A549 (cell line): ENCODE measurements around the gene KLHL35. TPM values are rescaled to one million over a fixed set of nuclear protein-coding genes. Genes with fewer than 3 reads are reported as not detected.

ENCODE experiments used
- ATAC-seq, 2 experiments: fragments of 200-7000 bp in 1 of 2; fragments of >200 bp in 1 of 2; cut with Nextera tagmentation in 1 of 2; cut with Tn5 transposase in 1 of 2; 3 replicates each; pipeline versions ENCODE4 v1.8.0 to v1.9.1; 2018 to 2020; ENCODE audit warnings: mild to moderate bottlenecking in 1 of 2, moderate library complexity in 1 of 2
- CTCF ChIA-PET: fragments of 300-600 bp; sonication (Branson Sonifier 250); formaldehyde crosslinking; extraction: SDS; loops from one replicate; lab custom pipeline; 2021; ENCODE audit warnings: antibody characterized with exemption, inconsistent platforms; lab: Yijun Ruan, JAX
- POLR2A ChIA-PET: fragments of 350-600 bp; formaldehyde crosslinking; extraction: SDS; loops from one replicate; lab custom pipeline; 2021; ENCODE audit warnings: antibody characterized with exemption, inconsistent platforms; lab: Yijun Ruan, JAX
- DNase-seq, 2 experiments: peaks; one replicate each; pipeline versions ENCODE4 v3.0.0 to v3.0.0-alpha.2; 2011 to 2016; ENCODE audit warnings: low read depth in 1 of 2, low spot score in 1 of 2
- FAIRE-seq: peaks from 2 replicates; lab custom pipeline; 2011; peaks lifted over from hg19 to GRCh38; lab: Jason Lieb, UNC
- H3K27ac ChIP-seq, 2 experiments: fragments of >200 bp; sonication (Bioruptor Twin); formaldehyde crosslinking; 3 replicates each; pipeline ENCODE4 v1.5.1; 2016 to 2017
- H3K4me1 ChIP-seq: fragments of >200 bp; sonication (Bioruptor Twin); formaldehyde crosslinking; 3 replicates; pipeline ENCODE4 v1.6.1; 2016
- H3K4me2 ChIP-seq: fragments of >200 bp; sonication (Bioruptor Twin); formaldehyde crosslinking; 3 replicates; pipeline ENCODE4 v1.6.1; 2016
- H3K4me3 ChIP-seq: fragments of >200 bp; sonication (Bioruptor Twin); formaldehyde crosslinking; 3 replicates; pipeline ENCODE4 v1.5.1; 2016
- H3K9me3 ChIP-seq: fragments of >200 bp; sonication (Bioruptor Twin); formaldehyde crosslinking; 3 replicates; pipeline ENCODE4 v1.6.1; 2016
- CEBPB ChIP-seq, 2 experiments: fragments of >200 bp in 1 of 2; sonication (Bioruptor Twin) in 1 of 2; formaldehyde crosslinking in 1 of 2; IDR thresholded peaks; 2 replicates each; pipeline ENCODE4 v1.6.1; 2012 to 2016
- CHD2 ChIP-seq: fragments of 150-350 bp; IDR thresholded peaks from 2 replicates; pipeline ENCODE4 v1.6.1; 2014; ENCODE audit warnings: low read length; ENCODE audit not compliant: partially characterized antibody
- CTCF ChIP-seq: fragments of >200 bp; sonication (Bioruptor Twin); formaldehyde crosslinking; IDR thresholded peaks from 3 replicates; pipeline ENCODE4 v1.5.1; 2016
- ELK1 ChIP-seq: fragments of 150-350 bp; IDR thresholded peaks from 2 replicates; pipeline ENCODE4 v1.6.1; 2014; ENCODE audit warnings: low read depth, mild to moderate bottlenecking, low read length
- ESRRA ChIP-seq: fragments of 150-350 bp; IDR thresholded peaks from 2 replicates; pipeline ENCODE4 v1.6.1; 2014; ENCODE audit warnings: mild to moderate bottlenecking, low read length, borderline replicate concordance
- HES2 ChIP-seq: fragments of >200 bp; sonication (Bioruptor Twin); formaldehyde crosslinking; IDR thresholded peaks from 2 replicates; pipeline ENCODE4 v1.6.1; 2016
- HMGXB4 ChIP-seq: fragments of 250-450 bp; sonication (Bioruptor Pico); IDR thresholded peaks from 2 replicates; pipeline ENCODE4 v1.5.0; 2021; ENCODE audit warnings: mild to moderate bottlenecking, moderate library complexity, borderline replicate concordance
- HOXA7 ChIP-seq: fragments of 250-450 bp; sonication (Bioruptor Pico); IDR thresholded peaks from 2 replicates; pipeline ENCODE4 v1.5.0; 2020; ENCODE audit warnings: mild to moderate bottlenecking, moderate library complexity
- HOXB13 ChIP-seq: fragments of 250-450 bp; sonication (Bioruptor Pico); IDR thresholded peaks from 2 replicates; pipeline ENCODE4 v1.5.0; 2020; ENCODE audit warnings: low read depth, mild to moderate bottlenecking, moderate library complexity
- JUN ChIP-seq, 2 experiments: fragments of >200 bp; sonication (Bioruptor Twin); formaldehyde crosslinking; IDR thresholded peaks; 2 replicates in 1 of 2; 3 replicates in 1 of 2; pipeline ENCODE4 v1.6.1; 2016 to 2017
- JUNB ChIP-seq: fragments of >200 bp; sonication (Bioruptor Twin); formaldehyde crosslinking; IDR thresholded peaks from 2 replicates; pipeline ENCODE4 v1.6.1; 2016
- KDM5A ChIP-seq: fragments of 200-600 bp; sonication (generic); IDR thresholded peaks from 2 replicates; pipeline ENCODE4 v1.6.1; 2016; ENCODE audit warnings: antibody characterized with exemption, mild to moderate bottlenecking
- MAX ChIP-seq: IDR thresholded peaks from 2 replicates; pipeline ENCODE4 v1.6.1; 2012
- MAZ ChIP-seq: fragments of 150-350 bp; IDR thresholded peaks from 2 replicates; pipeline ENCODE4 v1.6.1; 2014; ENCODE audit warnings: antibody characterized with exemption, low read depth, low read length, borderline replicate concordance
- PBX3 ChIP-seq: IDR thresholded peaks from 2 replicates; pipeline ENCODE4 v1.6.1; 2012
- PHF8 ChIP-seq: fragments of 200-600 bp; sonication (generic); IDR thresholded peaks from 2 replicates; pipeline ENCODE4 v1.6.1; 2016; ENCODE audit warnings: low read depth, mild to moderate bottlenecking, antibody characterized with exemption, moderate library complexity, borderline replicate concordance
- POLR2AphosphoS2 ChIP-seq: conservative IDR thresholded peaks from 2 replicates; pipeline ENCODE4 v1.6.1; 2012; ENCODE audit warnings: low read length, improper control_type of control experiment, inconsistent platforms
- RAD21 ChIP-seq, 2 experiments: fragments of >200 bp in 1 of 2; sonication (Bioruptor Twin) in 1 of 2; formaldehyde crosslinking in 1 of 2; IDR thresholded peaks in 1 of 2; conservative IDR thresholded peaks in 1 of 2; 2 replicates in 1 of 2; 3 replicates in 1 of 2; pipeline ENCODE4 v1.6.1; 2012 to 2018; ENCODE audit warnings: inconsistent platforms in 1 of 2
- RARB ChIP-seq: fragments of 250-450 bp; sonication (Bioruptor Pico); IDR thresholded peaks from 2 replicates; pipeline ENCODE4 v1.8.0; 2021; ENCODE audit warnings: mild to moderate bottlenecking, moderate library complexity
- SMC3 ChIP-seq: fragments of >200 bp; sonication (Bioruptor Twin); formaldehyde crosslinking; IDR thresholded peaks from 3 replicates; pipeline ENCODE4 v1.6.1; 2018; ENCODE audit warnings: inconsistent platforms
- ZC3H11A ChIP-seq: fragments of 450-650 bp; IDR thresholded peaks from 2 replicates; pipeline ENCODE4 v1.6.1; 2014; ENCODE audit warnings: antibody characterized with exemption, mild to moderate bottlenecking
- WGBS: methylation state at CpG from one replicate; pipeline ENCODE4 v1.1.6; 2017; ENCODE audit errors: missing lambda C conversion rate; 5-methylcytosine and 5-hydroxymethylcytosine counted together
- polyA plus RNA-seq, 4 experiments: library from polyadenylated mRNA; depleted of rRNA in 3 of 4; stranded (reverse); fragments of >200 nt; fragmentation: RNase III in 1 of 4; extraction: RNeasy Plus Mini Kit Qiagen cat#74134 plus additional on column Dnase treatment in 1 of 4; gene quantifications; 2 replicates in 3 of 4; 3 replicates in 1 of 4; pipeline ENCODE4 v1.2.3, GENCODE V29; 2011 to 2017

KLHL35 gene
- polyA plus RNA-seq, 2 of the 4 experiments (the other 2 are of a cell fraction), result 0.56 to 1.0 TPM

- no peak for TF ChIP-seq PBX3
- TF ChIP-seq PHF8, result no peak
- TF ChIP-seq MAX, result no peak
- no peak for TF ChIP-seq ELK1
Observed at GRCh38 chr11:75453916-75454655, 21.1 kb upstream of the KLHL35 start (continued).

GRCh38 chr11:75450826-75451821 is 18.1 kb upstream of the KLHL35 start:
- ChIA-PET CTCF (interaction anchor here (0.6 to 2.5 kb wide), 12 partner anchors 7 to 81 kb away, joined by 3 to 14 read pairs (median 4); no protein-coding TSS in a partner anchor), POLR2A (no interaction called here)
- ATAC-seq (peak in 1 of 2 experiments; percentile 66; a peak in 3 of 6 replicates), FAIRE-seq (no peak), DNase-seq (peak in 1 of 2 experiments; percentile 28)
- Histone ChIP-seq H3K4me1 (peaks cover 14% of the 10 kb centered on the region; the same call in 1 of the 3 replicates), H3K4me3 (no peak overlapping the region), H3K27ac (no peak overlapping the region), H3K9me3 (no peaks in the 10 kb centered on the region), H3K4me2 (no peak overlapping the region)
- no peak for TF ChIP-seq KDM5A
- TF ChIP-seq CTCF, result peak; percentile 47
- peak; percentile 37 for TF ChIP-seq SMC3
- no peak for TF ChIP-seq CHD2
- no peak for TF ChIP-seq POLR2AphosphoS2
- peak; percentile 32 to 41; a peak in 4 of 5 replicates for TF ChIP-seq RAD21 (conservative IDR thresholded peaks at IDR 0.05 in 1 of 2, IDR thresholded peaks at IDR 0.05 in 1 of 2)
- no peak for TF ChIP-seq CEBPB (IDR thresholded peaks at IDR 0.05)
- WGBS, result 77% methylated on average over 44 of the region's 46 CpGs

- ATAC-seq, result no peak
Observed at GRCh38 chr11:75450236-75450635, 17.2 kb upstream of the KLHL35 start.

More at GRCh38 chr11:75450236-75450635, 17.2 kb upstream of the KLHL35 start:
- ChIA-PET CTCF (interaction anchor here (0.6 to 2.5 kb wide), 5 partner anchors 8 to 82 kb away, joined by 3 to 14 read pairs (median 4); no protein-coding TSS in a partner anchor), POLR2A (no interaction called here)
- 88% methylated on average over 7 of the region's 7 CpGs for WGBS
- H3K4me3 ChIP-seq, result no peak overlapping the region
- H3K4me2 ChIP-seq, result no peak overlapping the region
- H3K27ac ChIP-seq, result no peak overlapping the region
- no peaks in the 10 kb centered on the region for H3K9me3 ChIP-seq
- no peak for FAIRE-seq
- peaks cover 14% of the 10 kb centered on the region; the same call in 1 of the 3 replicates for H3K4me1 ChIP-seq
- no peak for DNase-seq
- TF ChIP-seq PBX3 (no peak), HOXB13 (CRISPR knock-in tag) (no peak), RAD21 (conservative IDR thresholded peaks at IDR 0.05 in 1 of 2, IDR thresholded peaks at IDR 0.05 in 1 of 2) (no peak), HMGXB4 (no peak), ESRRA (no peak), JUN (IDR thresholded peaks at IDR 0.05) (no peak), ZC3H11A (no peak), RARB (CRISPR knock-in tag) (no peak), MAZ (no peak), HES2 (no peak), CEBPB (IDR thresholded peaks at IDR 0.05) (no peak), JUNB (no peak), HOXA7 (CRISPR knock-in tag) (no peak)
